Muscle of arm (tissue), 12 donors: ENCODE results near the gene PLAGL2. TPM values are rescaled to one million over a fixed set of nuclear protein-coding genes. Genes with fewer than 3 reads are reported as not detected.
"Not testable (repeated sequence)": the region's sequence is repeated elsewhere in the genome, so short reads cannot be mapped to it uniquely, and the experiment has no call there.

Experiments
- DNase-seq: peaks from one replicate; pipeline ENCODE4 v3.0.0-alpha.2; 2013
- polyA plus RNA-seq, 12 donors: library from polyadenylated mRNA; unstranded; fragments of 120-200 nt; gene quantifications; one replicate each; pipeline ENCODE4 v1.2.1, GENCODE V29; 2013; ENCODE audit not compliant: insufficient read length in 12 of 12

The PLAGL2 gene
- polyA plus RNA-seq, 12 donors: 10.0 to 37.1 (median 13.4) TPM; not detected in 1

GRCh38 chr20:32206760-32207625, 550 bp downstream of the PLAGL2 start:
- DNase-seq: no peak

GRCh38 chr20:32205843-32206759, 1.4 kb downstream of the PLAGL2 start:
- no peak for DNase-seq

- no peak for DNase-seq
Observed at GRCh38 chr20:32205110-32205842, 2.3 kb downstream of the PLAGL2 start.

- DNase-seq: no peak
Observed at GRCh38 chr20:32204205-32205109, 3.1 kb downstream of the PLAGL2 start.

GRCh38 chr20:32203356-32204204, 4.0 kb downstream of the PLAGL2 start:
- DNase-seq: no peak

- DNase-seq: no peak
Observed at GRCh38 chr20:32201977-32202363, 5.6 kb downstream of the PLAGL2 start.

GRCh38 chr20:32201296-32201976, 6.1 kb downstream of the PLAGL2 start:
- no peak for DNase-seq

- no peak for DNase-seq
Observed at GRCh38 chr20:32199006-32199405, 8.5 kb downstream of the PLAGL2 start.

- not testable (repeated sequence) for DNase-seq
Observed at GRCh38 chr20:32197136-32197535, 10.4 kb downstream of the PLAGL2 start.

- not testable (repeated sequence) for DNase-seq
Observed at GRCh38 chr20:32196613-32197012, 10.9 kb downstream of the PLAGL2 start.

- no peak for DNase-seq
Observed at GRCh38 chr20:32195581-32195980, 12.0 kb downstream of the PLAGL2 start.

GRCh38 chr20:32193996-32194395, 13.5 kb downstream of the PLAGL2 start:
- DNase-seq: no peak

GRCh38 chr20:32193336-32193735, 14.2 kb downstream of the PLAGL2 start:
- not testable (repeated sequence) for DNase-seq

GRCh38 chr20:32192698-32193097, 14.8 kb downstream of the PLAGL2 start:
- no peak for DNase-seq

- no peak for DNase-seq
Observed at GRCh38 chr20:32191873-32192272, 15.7 kb downstream of the PLAGL2 start.

- DNase-seq: no peak
Observed at GRCh38 chr20:32191422-32191821, 16.1 kb downstream of the PLAGL2 start.

- no peak for DNase-seq
Observed at GRCh38 chr20:32190616-32191415, 16.7 kb downstream of the PLAGL2 start.
